Measurements from ENCODE around the gene ZNF628.

DNA sequence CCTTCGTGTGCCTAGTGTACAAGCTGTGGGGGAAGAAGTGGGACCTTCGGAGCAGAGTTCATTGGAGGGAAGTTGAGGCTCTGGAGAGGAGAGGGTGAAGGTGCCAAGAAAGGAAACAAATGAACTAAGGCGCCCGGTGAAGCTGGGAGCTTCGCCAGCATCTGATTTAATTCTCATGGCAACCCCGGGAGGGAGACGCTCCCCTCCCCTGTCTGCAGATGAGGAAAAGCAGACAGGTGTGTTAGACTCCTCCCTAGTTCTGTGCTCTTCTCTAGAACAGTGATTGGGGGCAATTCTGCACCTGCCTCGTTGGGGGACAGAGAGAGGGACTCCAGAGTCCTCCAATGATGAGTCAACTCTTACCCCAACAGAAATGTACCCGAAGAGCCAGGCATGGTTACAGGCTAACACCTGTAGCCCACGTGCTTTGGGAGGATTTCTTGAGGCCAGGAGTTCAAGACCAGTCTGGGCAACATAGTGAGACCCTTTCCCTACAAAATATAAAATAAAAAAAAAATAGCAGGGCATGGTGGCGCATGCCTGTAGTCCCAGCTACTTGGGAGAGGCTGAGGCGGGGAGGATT is 16.0 kb downstream of the ZNF628 start:
- TF ChIP-seq CTCF (IDR thresholded peaks at IDR 0.05): no peak
- no peak for TF ChIP-seq ZFX (IDR thresholded peaks at IDR 0.05; ENCODE audit: borderline replicate concordance)

Measured in 22Rv1 (cell line).